ENCODE results near the gene FARP1. TPM values are rescaled to one million over a fixed set of nuclear protein-coding genes. Genes with fewer than 3 reads are reported as not detected.

The FARP1 gene
- polyA plus RNA-seq, 1 of the 3 experiments (the other 2 are of a cell fraction) = 12.0 TPM

GRCh38 chr13:98105929-98106336 is 37.0 kb upstream of the FARP1 start:
- TF ChIP-seq MEF2A (IDR thresholded peaks at IDR 0.05; ENCODE audit: borderline replicate concordance, low read depth) = no peak
- TF ChIP-seq RFX5 (IDR thresholded peaks at IDR 0.05; ENCODE audit: low read length) = no peak
- Histone ChIP-seq H4K20me1 (ENCODE audit: insufficient read depth) (no peaks in the 10 kb centered on the region), H3K9me3 (no peaks in the 10 kb centered on the region), H3K27me3 (ENCODE audit: insufficient read depth) (no peaks in the 10 kb centered on the region), H3K4me1 (ENCODE audit: control insufficient read depth in 1 of 2, insufficient read depth in 2 of 2, low read depth in 1 of 2, low read length in 1 of 2) (no peaks in the 10 kb centered on the region), H3K9me2 (no peaks in the 10 kb centered on the region), H3F3A (replicated peaks; ENCODE audit: insufficient read depth) (no peaks in the 10 kb centered on the region), H3K4me2 (no peak overlapping the region), H3K9ac (no peak overlapping the region), H3K4me3 (ENCODE audit: low read depth in 2 of 2, low read length in 1 of 2) (no peak overlapping the region), H3K27ac (ENCODE audit: low read depth in 2 of 2, low read length in 1 of 2) (no peak overlapping the region), H2AFZ (ENCODE audit: low read depth) (0 out of 2 replicates have a peak overlapping the region, but pooled peaks have one; percentile 11), H3K36me3 (replicated peaks in 1 of 2; ENCODE audit: control insufficient read depth in 1 of 2, insufficient read depth in 2 of 2, low read length in 1 of 2) (no peaks in the 10 kb centered on the region), H3K79me2 (ENCODE audit: insufficient read depth) (no peaks in the 10 kb centered on the region)
- ChIA-PET CTCF (no interaction called here), POLR2A (no interaction called here)
- WGBS (ENCODE audit: low lambda C conversion rate) = 45% methylated on average over 3 of the region's 3 CpGs
- no peak for DNase-seq

- POLR2A ChIA-PET = no interaction called here
- H3K36me3 ChIP-seq (replicated peaks in 1 of 2; ENCODE audit: control insufficient read depth in 1 of 2, insufficient read depth in 2 of 2, low read length in 1 of 2) = no peaks in the 10 kb centered on the region
- no peak for DNase-seq
- H3K79me2 ChIP-seq (ENCODE audit: insufficient read depth) = no peaks in the 10 kb centered on the region
- H3K9me3 ChIP-seq = no peaks in the 10 kb centered on the region
- H2AFZ ChIP-seq (ENCODE audit: low read depth) = no peak overlapping the region
- no peak overlapping the region for H3K4me3 ChIP-seq (ENCODE audit: low read depth in 2 of 2, low read length in 1 of 2)
- no peak overlapping the region for H3K9ac ChIP-seq
- CTCF ChIA-PET = no interaction called here
- no peaks in the 10 kb centered on the region for H3K9me2 ChIP-seq
- H3F3A ChIP-seq (replicated peaks; ENCODE audit: insufficient read depth) = no peaks in the 10 kb centered on the region
- H4K20me1 ChIP-seq (ENCODE audit: insufficient read depth) = no peaks in the 10 kb centered on the region
- no peak overlapping the region for H3K4me2 ChIP-seq
- H3K27me3 ChIP-seq (ENCODE audit: insufficient read depth) = no peaks in the 10 kb centered on the region
- H3K27ac ChIP-seq (ENCODE audit: low read depth in 2 of 2, low read length in 1 of 2) = no peak overlapping the region
- 83% methylated on average over 3 of the region's 3 CpGs for WGBS (ENCODE audit: low lambda C conversion rate)
- no peaks in the 10 kb centered on the region for H3K4me1 ChIP-seq (ENCODE audit: control insufficient read depth in 1 of 2, insufficient read depth in 2 of 2, low read depth in 1 of 2, low read length in 1 of 2)
- TF ChIP-seq RAD21 (IDR thresholded peaks at IDR 0.05; ENCODE audit: low read length) (no peak), YY1 (IDR thresholded peaks at IDR 0.05; ENCODE audit: low read depth) (no peak), NFIC (IDR thresholded peaks at IDR 0.05; ENCODE audit: borderline replicate concordance) (no peak), TAF1 (IDR thresholded peaks at IDR 0.05; ENCODE audit: borderline replicate concordance, low read depth, low read length) (no peak), ELF1 (IDR thresholded peaks at IDR 0.05) (no peak), RCOR1 (IDR thresholded peaks at IDR 0.05; ENCODE audit: low read length) (no peak), CHD2 (IDR thresholded peaks at IDR 0.05; ENCODE audit: low read length, partially characterized antibody) (no peak), ZBTB33 (IDR thresholded peaks at IDR 0.05; ENCODE audit: borderline replicate concordance, low read depth) (no peak), PBX3 (IDR thresholded peaks at IDR 0.05) (no peak)
Measured at GRCh38 chr13:98108341-98108740, 34.6 kb upstream of the FARP1 start.
